Lower leg skin (tissue), 4 donors: ENCODE data around the gene R3HDM2. TPM values are rescaled to one million over a fixed set of nuclear protein-coding genes. Genes with fewer than 3 reads are reported as not detected.

Experiments
- DNase-seq, 2 donors: peaks; one replicate each; pipeline ENCODE4 v3.0.0-alpha.2; 2019; ENCODE audit warnings: low spot score in 2 of 2
- H3K4me3 ChIP-seq: fragments of 200-600 bp; sonication (generic); 2 replicates; pipeline ENCODE4 v1.5.1; 2017; ENCODE audit warnings: mild to moderate bottlenecking, low read depth; ENCODE audit not compliant: poor library complexity, severe bottlenecking
- POLR2A ChIP-seq, 2 donors: fragments of 450-650 bp; IDR thresholded peaks; one replicate each; pipeline ENCODE4 v1.6.1; 2016 to 2017; ENCODE audit warnings: antibody characterized with exemption in 2 of 2, mild to moderate bottlenecking in 1 of 2, moderate library complexity in 1 of 2
- WGBS, 2 donors: methylation state at CpG; one replicate each; pipeline ENCODE4 v1.1.5; 2018; 5-methylcytosine and 5-hydroxymethylcytosine counted together
- intact Hi-C: fragments of 100-400 bp; cut with DNase I; formaldehyde crosslinking; loops from one replicate; pipeline ENCODE4 v1.15.0; 2023; ENCODE audit warnings: low total_unique reads
- total RNA-seq, 4 donors: library from RNA; depleted of rRNA; stranded (reverse); fragments of >200 nt; gene quantifications; one replicate each; pipeline ENCODE4 v1.1.0, GENCODE V29; 2016
- TF ChIP-seq, protein P1 (sequence below), 3 donors: fragments of 450-650 bp; IDR thresholded peaks; one replicate each; pipeline ENCODE4 v1.5.1; 2016; ENCODE audit warnings: antibody characterized with exemption in 3 of 3, mild to moderate bottlenecking in 3 of 3, moderate library complexity in 2 of 3

Gene R3HDM2
- total RNA-seq, 4 donors from 2014 or later, result 37.2 to 64.6 (median 54.3) TPM

DNA sequence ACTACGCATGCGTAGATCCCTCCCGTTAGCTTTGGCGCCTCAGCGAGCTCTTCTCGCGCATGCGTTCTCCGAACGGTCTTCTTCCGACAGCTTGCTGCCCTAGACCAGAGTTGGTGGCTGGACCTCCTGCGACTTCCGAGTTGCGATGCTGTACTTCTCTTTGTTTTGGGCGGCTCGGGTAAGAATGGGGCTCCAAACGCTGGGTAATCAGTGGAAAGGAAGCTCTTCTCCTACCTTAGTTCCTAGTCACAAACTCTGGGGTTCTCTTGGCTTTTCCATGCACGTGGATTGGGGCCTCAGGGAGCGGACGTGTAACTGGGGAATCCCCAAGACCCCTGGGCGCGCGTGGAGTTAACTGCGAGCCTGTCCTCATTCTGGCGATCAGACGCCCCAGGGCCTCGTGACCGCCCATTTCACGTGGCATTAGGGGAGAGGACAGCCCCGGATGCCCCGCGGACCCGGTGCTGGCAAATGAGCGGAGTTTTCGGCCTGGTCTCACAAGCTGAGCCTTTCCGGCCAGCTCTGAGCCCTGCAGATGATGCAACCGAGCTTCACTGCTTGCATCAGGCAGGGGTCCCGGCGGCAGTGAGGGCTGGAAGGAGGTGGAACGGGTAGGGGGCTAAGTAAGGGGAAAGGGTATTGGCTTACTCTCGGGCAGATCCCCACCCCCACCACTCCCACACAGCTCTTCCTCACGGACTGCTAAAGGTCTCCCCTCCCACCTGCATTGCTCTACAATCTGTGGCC lies 201.0 kb downstream of the R3HDM2 start, which contains the start of gene SHMT2:
Gene SHMT2 (plus strand): TSS at position 78 of the 747 bp plus-strand sequence. CDS start 68 bp downstream, at position 146.
- DNase-seq, result peak; percentile 91 to 98
- whole genome bisulfite sequencing, 2 donors, result 1 to 2% methylated on average over 37 to 42 of the region's 42 CpGs
- intact Hi-C loops, result no loop called here
- peak within 1 kb of the TSS; percentile 49 for H3K4me3 ChIP-seq
- TF ChIP-seq, protein P1, sequence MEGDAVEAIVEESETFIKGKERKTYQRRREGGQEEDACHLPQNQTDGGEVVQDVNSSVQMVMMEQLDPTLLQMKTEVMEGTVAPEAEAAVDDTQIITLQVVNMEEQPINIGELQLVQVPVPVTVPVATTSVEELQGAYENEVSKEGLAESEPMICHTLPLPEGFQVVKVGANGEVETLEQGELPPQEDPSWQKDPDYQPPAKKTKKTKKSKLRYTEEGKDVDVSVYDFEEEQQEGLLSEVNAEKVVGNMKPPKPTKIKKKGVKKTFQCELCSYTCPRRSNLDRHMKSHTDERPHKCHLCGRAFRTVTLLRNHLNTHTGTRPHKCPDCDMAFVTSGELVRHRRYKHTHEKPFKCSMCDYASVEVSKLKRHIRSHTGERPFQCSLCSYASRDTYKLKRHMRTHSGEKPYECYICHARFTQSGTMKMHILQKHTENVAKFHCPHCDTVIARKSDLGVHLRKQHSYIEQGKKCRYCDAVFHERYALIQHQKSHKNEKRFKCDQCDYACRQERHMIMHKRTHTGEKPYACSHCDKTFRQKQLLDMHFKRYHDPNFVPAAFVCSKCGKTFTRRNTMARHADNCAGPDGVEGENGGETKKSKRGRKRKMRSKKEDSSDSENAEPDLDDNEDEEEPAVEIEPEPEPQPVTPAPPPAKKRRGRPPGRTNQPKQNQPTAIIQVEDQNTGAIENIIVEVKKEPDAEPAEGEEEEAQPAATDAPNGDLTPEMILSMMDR (IDR thresholded peaks at IDR 0.05), result no peak
- TF ChIP-seq POLR2A (IDR thresholded peaks at IDR 0.05), result no peak

GRCh38 chr12:57229046-57229633 lies 201.7 kb downstream of the R3HDM2 start:
- no peak for TF ChIP-seq POLR2A (IDR thresholded peaks at IDR 0.05)
- TF ChIP-seq, protein P1 (IDR thresholded peaks at IDR 0.05), result no peak
- WGBS, 2 donors, result 12 to 16% methylated on average over 9 of the region's 9 CpGs
- no peak for DNase-seq
- peak overlapping the region; percentile 49 for H3K4me3 ChIP-seq
- intact Hi-C loops, result no loop called here

DNA sequence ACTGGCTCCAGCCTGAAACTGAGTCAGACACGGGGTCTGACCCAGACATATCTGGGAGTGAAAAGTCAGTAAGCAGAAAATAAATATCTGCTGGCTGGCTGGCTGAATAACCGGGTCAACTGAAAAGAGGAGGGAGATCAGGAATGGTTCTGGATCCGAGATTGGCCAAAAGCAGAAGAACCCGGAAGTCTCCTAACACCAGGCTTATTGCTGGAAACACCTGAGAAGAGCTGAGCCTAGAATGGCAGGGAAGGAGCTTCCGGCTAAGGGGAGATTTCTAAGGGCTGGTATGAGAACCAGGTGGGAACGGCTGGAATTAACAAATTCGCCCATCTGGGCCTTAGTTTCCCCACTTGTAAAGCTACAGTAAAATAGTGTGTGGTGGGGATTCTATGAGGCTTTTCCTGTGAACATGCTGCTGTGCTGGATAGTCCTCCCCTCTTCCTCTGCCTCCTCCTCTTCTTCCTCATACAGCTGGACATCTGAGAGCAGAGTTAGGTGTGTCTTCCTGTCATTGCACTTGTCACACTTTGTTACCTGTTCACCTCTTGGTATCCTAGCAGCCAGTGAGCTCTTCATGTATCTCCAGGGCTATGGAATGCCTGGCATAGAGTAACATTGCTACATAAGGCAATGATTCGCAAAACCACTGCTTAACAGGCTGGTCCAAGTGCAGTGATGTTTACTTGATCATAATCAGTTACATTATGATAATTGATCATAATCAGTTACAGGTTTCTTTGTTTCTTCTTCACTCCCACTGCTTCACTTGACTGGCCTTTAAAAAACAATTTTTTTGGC lies 203.3 kb downstream of the R3HDM2 start:
- intact Hi-C loops, result no loop called here
- WGBS, 2 donors, result 61 to 66% methylated on average over 7 of the region's 8 CpGs

DNA sequence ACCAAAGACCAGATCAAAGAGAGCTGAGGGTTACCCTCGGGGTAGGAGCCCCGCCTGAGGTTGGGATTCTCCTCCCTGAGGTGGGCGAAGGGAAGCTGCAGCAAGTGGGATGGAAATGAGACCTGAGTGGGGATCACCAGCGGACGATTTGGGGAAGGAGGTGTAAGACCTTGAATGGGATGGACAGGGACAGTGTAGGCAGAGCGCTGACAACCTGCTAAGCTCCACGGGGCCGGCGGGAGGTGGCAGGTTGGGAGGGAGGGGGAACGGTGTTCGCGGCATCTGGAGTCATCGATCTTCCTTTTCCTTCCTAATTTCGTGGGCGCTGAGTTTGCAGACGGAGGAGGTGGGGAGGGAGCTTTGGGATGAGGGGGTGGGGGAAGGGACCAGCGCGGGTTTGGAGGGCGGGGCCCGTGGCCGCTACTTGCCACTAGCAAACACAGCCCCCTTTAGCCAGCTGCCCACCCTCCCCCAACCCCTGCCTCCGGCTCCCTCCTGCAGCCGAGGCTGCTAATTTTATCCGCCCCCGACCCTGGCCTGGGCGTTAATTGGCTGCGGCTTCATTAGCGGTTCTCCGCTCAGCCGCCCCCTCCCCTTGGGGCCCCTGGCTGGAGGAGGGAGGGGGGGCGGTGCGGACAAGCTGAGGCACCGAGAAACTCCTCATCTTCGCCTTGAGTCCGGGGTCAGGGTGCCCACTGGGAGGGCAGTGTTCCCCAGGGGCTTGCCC lies 204.1 kb downstream of the R3HDM2 start:
- no peak for DNase-seq
- WGBS, 2 donors, result 31 to 37% methylated on average over 29 to 30 of the region's 35 CpGs
- intact Hi-C loops, result no loop called here
- H3K4me3 ChIP-seq, result no peak overlapping the region
- TF ChIP-seq, protein P1 (IDR thresholded peaks at IDR 0.05), result no peak
- no peak for TF ChIP-seq POLR2A (IDR thresholded peaks at IDR 0.05)

More for the DNA sequence above, 203.3 kb downstream of the R3HDM2 start:
- DNase-seq, result no peak
- TF ChIP-seq, protein P1 (IDR thresholded peaks at IDR 0.05), result no peak
- no peak for TF ChIP-seq POLR2A (IDR thresholded peaks at IDR 0.05)
- H3K4me3 ChIP-seq, result no peak overlapping the region

DNA sequence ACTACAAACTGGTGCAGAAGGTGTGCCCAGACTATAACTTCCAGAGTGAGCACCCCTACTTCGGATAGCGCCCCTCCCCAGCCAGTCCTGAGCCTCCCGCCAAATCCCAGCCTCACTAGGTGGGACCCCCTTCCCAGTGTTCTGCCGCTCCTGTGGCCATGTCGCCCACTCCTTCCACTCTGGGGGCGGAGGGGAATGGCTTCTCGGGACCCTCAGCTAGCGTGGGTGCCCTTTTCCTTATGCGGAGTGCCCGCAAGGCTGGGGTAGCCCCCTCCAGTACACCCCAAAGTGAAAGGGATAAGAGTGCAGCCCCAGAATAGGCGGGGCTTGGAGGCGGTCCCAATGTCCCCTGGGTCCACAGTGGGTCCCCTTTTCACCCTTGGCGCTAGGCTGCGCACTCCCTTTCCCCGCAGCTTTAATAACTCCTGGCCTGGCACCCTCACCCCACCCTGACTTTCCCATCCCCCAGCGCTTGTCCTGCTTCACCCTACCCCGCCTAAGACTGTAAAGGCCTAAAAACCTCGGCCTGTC lies 205.1 kb downstream of the R3HDM2 start:
- 63 to 69% methylated on average over 17 to 18 of the region's 18 CpGs for WGBS, 2 donors
- TF ChIP-seq, protein P1 (IDR thresholded peaks at IDR 0.05), result no peak
- no peak for TF ChIP-seq POLR2A (IDR thresholded peaks at IDR 0.05)
- no peak overlapping the region for H3K4me3 ChIP-seq
- intact Hi-C loops, result no loop called here
- DNase-seq, result no peak
